Endothelial cell of umbilical vein (primary cell): ENCODE results near the gene LAD1.

Experiments
- CTCF ChIP-seq, 2 donors: IDR thresholded peaks; 1 replicate in 1 of 2; 2 replicates in 1 of 2; pipeline ENCODE4 v1.5.1; 2011; ENCODE audit warnings: low read length in 2 of 2, mild to moderate bottlenecking in 2 of 2, moderate library complexity in 2 of 2, control low read depth in 1 of 2, inconsistent platforms in 1 of 2, low read depth in 1 of 2; ENCODE audit not compliant: insufficient read depth in 1 of 2; ENCODE audit errors: extremely low read depth in 1 of 2
- EZH2 ChIP-seq: IDR thresholded peaks from 2 replicates; pipeline ENCODE4 v1.6.1; 2012; ENCODE audit warnings: borderline replicate concordance, low read depth, mild to moderate bottlenecking, moderate library complexity, low read length, inconsistent platforms; ENCODE audit not compliant: severe bottlenecking
- POLR2A ChIP-seq: IDR thresholded peaks from 2 replicates; pipeline ENCODE4 v1.6.1; 2012; ENCODE audit warnings: low read depth, mild to moderate bottlenecking, control low read depth, low read length
- POLR2AphosphoS5 ChIP-seq: IDR thresholded peaks from 2 replicates; pipeline ENCODE4 v1.6.1; 2012; ENCODE audit warnings: low read depth, mild to moderate bottlenecking, control low read depth, low read length, moderate library complexity; ENCODE audit not compliant: insufficient read depth

- TF ChIP-seq POLR2A (no peak), CTCF (IDR thresholded peaks at IDR 0.05; ENCODE audit: extremely low read depth in 1 of 2, insufficient read depth in 1 of 2, low read depth in 1 of 2, low read length in 2 of 2) (no peak), EZH2 (no peak), POLR2AphosphoS5 (no peak)
These were observed 54.7 kb downstream of the LAD1 start for GRCh38 chr1:201344206-201345080.
